IPS DF 6.9 (cell line): ENCODE results near the gene ZEB2.

Experiments
- DNase-seq: peaks from one replicate; pipeline ENCODE4 v3.0.0-alpha.2; 2013; ENCODE audit warnings: low read depth, low spot score
- H3K27ac ChIP-seq: one replicate; pipeline ENCODE4 v1.5.1; 2013; ENCODE audit warnings: low read length, control low read depth
- H3K27me3 ChIP-seq: 2 replicates; pipeline ENCODE4 v1.6.1; 2013; ENCODE audit warnings: mild to moderate bottlenecking, low read length; ENCODE audit not compliant: control insufficient read depth, insufficient read depth
- H3K36me3 ChIP-seq: 2 replicates; pipeline ENCODE4 v1.6.1; 2013; ENCODE audit warnings: low read length; ENCODE audit not compliant: control insufficient read depth, insufficient read depth
- H3K4me1 ChIP-seq: 2 replicates; pipeline ENCODE4 v1.6.1; 2013; ENCODE audit warnings: low read length; ENCODE audit not compliant: control insufficient read depth, insufficient read depth
- H3K4me3 ChIP-seq: 2 replicates; pipeline ENCODE4 v1.5.1; 2013; ENCODE audit warnings: mild to moderate bottlenecking, low read length
- H3K9me3 ChIP-seq: 2 replicates; pipeline ENCODE4 v1.6.1; 2013; ENCODE audit warnings: low read length, inconsistent platforms; ENCODE audit not compliant: control insufficient read depth, insufficient read depth
- WGBS: extraction: QIAGEN DNeasy Blood & Tissue Kit; methylation state at CpG from one replicate; pipeline ENCODE4 v1.1.7; 2013; ENCODE audit warnings: mixed read lengths, missing lambda C conversion rate; ENCODE audit not compliant: insufficient read length, insufficient coverage; 5-methylcytosine and 5-hydroxymethylcytosine counted together

Gene ZEB2

DNA sequence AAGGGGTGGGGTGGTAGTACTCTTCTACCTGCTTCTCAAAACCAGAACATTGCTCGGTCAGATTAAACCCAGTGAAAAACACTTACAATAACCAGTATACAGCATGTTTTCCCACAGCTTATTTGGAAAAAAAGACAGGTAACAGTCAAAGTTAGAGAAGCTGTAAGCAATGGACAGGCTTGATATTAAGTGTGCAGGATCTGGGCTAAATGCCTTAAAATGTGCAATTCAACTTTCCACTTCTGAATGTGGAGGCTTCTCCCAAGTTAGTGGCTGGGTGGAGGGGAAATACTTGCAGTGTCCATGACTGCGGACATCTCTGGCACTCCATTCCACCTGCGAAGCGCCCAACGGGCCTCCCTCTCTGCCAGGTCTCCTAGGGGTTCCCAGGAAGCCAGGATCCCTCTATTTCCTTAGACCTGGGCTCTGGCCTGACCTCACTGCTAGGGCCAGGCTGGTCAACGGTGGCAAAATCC lies 5.3 kb downstream of the ZEB2 start:
- Histone ChIP-seq H3K4me3 (no peak overlapping the region), H3K36me3 (no peaks in the 10 kb centered on the region), H3K4me1 (peaks cover 10% of the 10 kb centered on the region; the same call in 1 of the 2 replicates), H3K27ac (no peak overlapping the region), H3K27me3 (peaks cover 62% of the 10 kb centered on the region), H3K9me3 (no peaks in the 10 kb centered on the region)
- DNase-seq: no peak
- no CpG with 5 or more reads among the region's 6 CpGs for WGBS

DNA sequence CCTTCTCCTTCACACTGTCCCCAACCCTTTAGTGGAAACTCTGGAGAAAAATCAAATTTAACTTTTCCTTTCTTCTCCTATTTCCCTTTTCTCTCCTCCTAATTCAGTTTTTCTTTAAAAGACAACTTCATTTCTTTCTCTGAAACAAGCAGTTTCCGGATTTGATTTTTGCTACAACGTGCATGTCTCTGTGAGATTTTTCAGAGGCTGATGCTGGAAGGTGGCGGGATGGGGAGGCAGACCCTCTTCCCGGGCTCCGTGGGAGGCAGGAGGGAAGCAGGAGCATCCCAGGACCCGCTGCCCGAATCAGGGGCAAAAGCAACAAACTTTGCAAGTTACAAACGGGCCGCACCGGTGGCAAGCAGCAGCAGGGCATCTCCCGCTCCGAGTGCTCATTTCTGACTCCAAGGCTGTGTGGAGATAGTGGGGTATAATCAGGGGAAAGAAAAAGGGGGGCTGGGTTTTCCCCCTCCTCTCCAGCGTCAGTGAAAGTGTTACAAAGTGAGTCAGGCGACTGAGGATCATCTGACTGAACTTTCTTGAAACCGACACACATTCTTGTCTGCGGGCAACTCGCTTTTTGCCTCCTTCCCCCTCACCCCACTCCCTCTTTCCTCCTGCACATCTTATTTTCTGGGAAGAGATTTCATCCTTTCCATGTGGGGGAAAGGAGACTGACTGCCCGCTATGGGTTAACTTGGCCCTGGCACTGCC lies 6.4 kb downstream of the ZEB2 start:
- peaks cover 13% of the 10 kb centered on the region; the same call in 1 of the 2 replicates for H3K4me1 ChIP-seq
- no peak overlapping the region; the same call in 1 of the 2 replicates for H3K4me3 ChIP-seq
- DNase-seq: no peak
- no peaks in the 10 kb centered on the region for H3K9me3 ChIP-seq
- H3K27me3 ChIP-seq: peaks cover 53% of the 10 kb centered on the region
- no CpG with 5 or more reads among the region's 18 CpGs for WGBS
- H3K27ac ChIP-seq: no peak overlapping the region
- no peaks in the 10 kb centered on the region for H3K36me3 ChIP-seq

DNA sequence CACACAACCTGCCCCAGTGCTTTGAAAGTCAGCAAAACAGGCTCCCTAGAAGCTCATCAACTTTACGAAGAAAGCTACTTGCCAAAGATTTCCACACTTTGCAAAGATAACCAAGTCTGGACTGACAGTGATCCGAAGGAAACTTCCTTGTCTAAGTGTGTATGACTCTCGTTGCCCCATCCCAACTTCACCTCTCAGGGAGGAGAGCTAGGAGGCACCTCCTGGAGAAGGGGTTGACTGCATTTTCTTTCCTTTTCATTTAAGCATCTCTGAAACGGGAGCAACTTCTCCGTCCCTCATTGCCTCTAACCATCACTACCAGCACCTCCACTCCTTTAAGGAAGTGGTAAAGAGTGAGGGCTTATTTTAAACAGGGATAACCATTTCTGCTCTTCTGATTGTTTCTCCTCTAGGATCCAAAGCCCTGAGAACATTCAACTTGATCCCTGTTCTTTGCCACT lies 7.0 kb downstream of the ZEB2 start:
- WGBS: no CpG with 5 or more reads among the region's 5 CpGs
- Histone ChIP-seq H3K9me3 (no peaks in the 10 kb centered on the region), H3K4me3 (no peak overlapping the region), H3K27me3 (peaks cover 50% of the 10 kb centered on the region), H3K4me1 (peaks cover 13% of the 10 kb centered on the region; the same call in 1 of the 2 replicates), H3K27ac (no peak overlapping the region), H3K36me3 (no peaks in the 10 kb centered on the region)
- DNase-seq: no peak

DNA sequence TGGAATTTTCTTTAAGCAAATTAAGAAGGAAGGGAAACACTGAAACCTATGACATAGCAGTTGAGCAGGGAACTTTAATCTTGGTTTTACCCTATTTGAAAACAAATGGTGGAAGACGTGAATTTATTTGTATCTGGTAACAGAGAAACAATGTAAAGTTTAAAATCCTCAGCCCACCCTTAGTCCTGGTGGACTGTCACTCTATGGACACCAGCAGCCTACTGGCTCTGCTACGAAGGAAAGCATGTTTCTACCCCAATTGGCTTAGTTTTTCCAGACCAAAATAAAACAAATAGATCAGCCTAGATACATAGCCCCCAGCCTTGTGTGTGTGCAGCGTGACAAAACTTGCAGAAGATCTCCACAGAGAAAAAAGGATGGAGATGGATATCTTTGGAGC lies 7.4 kb downstream of the ZEB2 start:
- WGBS: no CpG with 5 or more reads among the region's 3 CpGs
- Histone ChIP-seq H3K4me1 (peaks cover 13% of the 10 kb centered on the region; the same call in 1 of the 2 replicates), H3K4me3 (no peak overlapping the region), H3K9me3 (no peaks in the 10 kb centered on the region), H3K36me3 (no peaks in the 10 kb centered on the region), H3K27me3 (peaks cover 49% of the 10 kb centered on the region), H3K27ac (no peak overlapping the region)
- no peak for DNase-seq

DNA sequence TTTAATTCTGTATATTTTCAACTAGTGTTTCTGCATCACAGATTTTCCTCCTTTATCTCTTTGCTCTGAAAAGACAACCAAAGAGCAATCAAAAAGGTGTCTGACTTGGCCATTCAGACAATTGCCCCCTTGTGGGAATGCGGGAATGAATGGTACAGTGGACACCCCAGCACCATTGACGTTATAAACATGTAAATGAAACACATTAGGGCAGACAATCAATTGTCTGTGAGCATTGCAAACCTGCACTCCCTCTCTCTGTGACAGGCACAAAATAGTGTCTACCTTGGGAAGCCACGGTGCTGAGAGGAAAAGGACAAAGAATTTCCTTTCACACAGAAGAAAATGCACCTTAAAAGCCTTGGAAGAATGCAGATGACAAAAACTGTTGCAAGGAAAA lies 8.0 kb downstream of the ZEB2 start:
- DNase-seq: no peak
- peaks cover 13% of the 10 kb centered on the region; the same call in 1 of the 2 replicates for H3K4me1 ChIP-seq
- no peak overlapping the region for H3K27ac ChIP-seq
- no peaks in the 10 kb centered on the region for H3K36me3 ChIP-seq
- peaks cover 47% of the 10 kb centered on the region for H3K27me3 ChIP-seq
- no peak overlapping the region for H3K4me3 ChIP-seq
- WGBS: no CpG with 5 or more reads among the region's 3 CpGs
- H3K9me3 ChIP-seq: no peaks in the 10 kb centered on the region

DNA sequence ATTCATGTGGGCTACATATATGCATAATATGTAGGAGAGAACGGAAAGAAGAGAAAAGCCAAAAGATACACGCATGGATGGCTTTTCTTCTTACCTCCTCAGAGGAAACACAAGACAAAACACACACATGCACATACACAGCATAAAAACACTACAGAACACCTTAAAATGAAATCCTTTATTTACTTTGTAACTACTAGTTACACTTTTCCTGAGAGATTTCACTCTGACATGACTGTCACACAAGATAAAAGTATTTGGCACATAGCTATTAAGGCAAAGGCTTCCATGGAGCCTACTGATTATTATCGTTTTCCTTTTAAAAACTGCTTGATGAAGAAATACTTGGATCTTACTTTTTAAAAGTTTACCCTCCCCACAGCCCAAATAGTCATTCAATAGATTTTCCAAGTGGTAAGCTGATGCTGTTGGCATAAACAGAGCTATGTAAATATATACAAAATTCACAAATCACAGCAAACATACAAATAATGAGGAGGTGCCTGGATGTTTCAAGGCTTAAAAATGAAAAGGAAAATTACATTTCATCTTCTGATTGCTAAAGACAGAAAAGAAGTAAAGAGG lies 8.6 kb downstream of the ZEB2 start:
- peaks cover 46% of the 10 kb centered on the region for H3K27me3 ChIP-seq
- no peak for DNase-seq
- no CpG with 5 or more reads among the region's 3 CpGs for WGBS
- peaks cover 13% of the 10 kb centered on the region; the same call in 1 of the 2 replicates for H3K4me1 ChIP-seq
- no peak overlapping the region for H3K4me3 ChIP-seq
- H3K9me3 ChIP-seq: no peaks in the 10 kb centered on the region
- H3K36me3 ChIP-seq: no peaks in the 10 kb centered on the region
- H3K27ac ChIP-seq: no peak overlapping the region

DNA sequence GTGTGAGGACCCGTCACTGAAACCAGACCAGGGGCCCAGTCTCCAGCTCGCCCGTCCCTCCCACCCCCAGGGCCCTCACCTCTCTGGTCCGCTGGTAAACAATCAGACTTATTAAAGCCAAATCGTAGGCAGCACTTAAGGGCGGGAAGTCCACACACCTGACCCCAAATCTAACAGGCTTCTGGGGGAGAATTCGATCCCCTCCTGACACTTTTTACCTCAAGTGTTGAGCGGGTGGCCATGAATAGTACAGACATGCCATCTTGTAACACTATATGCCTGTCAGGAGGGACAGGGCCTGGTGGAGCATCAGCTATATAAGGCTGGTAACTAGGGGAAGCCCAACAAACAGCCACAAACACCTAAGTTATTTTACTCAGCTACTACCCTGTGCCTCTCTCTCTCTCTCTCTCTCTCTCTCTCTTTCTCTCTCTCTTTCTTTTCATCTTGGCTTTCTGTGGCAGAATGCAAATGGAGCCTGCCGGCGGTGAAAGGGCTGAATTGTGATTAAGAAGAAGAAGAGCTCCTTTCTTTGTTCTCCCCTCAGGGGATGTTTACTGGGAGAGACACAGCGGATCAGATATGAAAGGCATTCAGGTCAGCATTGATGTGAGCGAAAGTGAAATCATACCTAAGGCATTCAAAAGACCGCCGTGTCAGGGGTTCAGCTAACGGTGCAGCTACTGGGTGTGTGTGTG lies 9.5 kb downstream of the ZEB2 start:
- no peak for DNase-seq
- Histone ChIP-seq H3K4me3 (no peak overlapping the region), H3K27ac (no peak overlapping the region)

DNA sequence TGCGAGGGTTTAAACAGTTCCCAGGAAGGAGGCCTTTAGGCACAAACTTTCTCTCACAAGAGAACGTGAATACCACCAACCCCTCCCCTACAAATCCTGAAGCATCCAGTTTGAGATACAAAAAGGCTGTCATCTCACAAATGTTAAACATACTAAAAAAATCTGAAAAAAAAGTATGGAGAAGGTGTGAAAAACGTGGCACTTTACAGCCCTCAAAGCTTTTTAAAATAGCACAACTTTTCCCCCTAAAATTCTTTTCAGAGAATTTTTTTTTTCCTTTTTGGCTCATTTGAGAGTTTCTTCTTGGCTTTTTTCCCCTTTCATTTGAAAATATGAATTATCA lies 10.1 kb downstream of the ZEB2 start:
- DNase-seq: no peak
- WGBS: no CpG with 5 or more reads among the region's 3 CpGs
- Histone ChIP-seq H3K9me3 (no peaks in the 10 kb centered on the region), H3K4me3 (no peak overlapping the region), H3K36me3 (no peaks in the 10 kb centered on the region), H3K27ac (no peak overlapping the region), H3K4me1 (peaks cover 13% of the 10 kb centered on the region; the same call in 1 of the 2 replicates), H3K27me3 (peaks cover 35% of the 10 kb centered on the region)

More for the DNA sequence above, 9.5 kb downstream of the ZEB2 start:
- Histone ChIP-seq H3K27me3 (peaks cover 41% of the 10 kb centered on the region), H3K4me1 (peaks cover 13% of the 10 kb centered on the region; the same call in 1 of the 2 replicates), H3K36me3 (no peaks in the 10 kb centered on the region), H3K9me3 (no peaks in the 10 kb centered on the region)
- WGBS: no CpG with 5 or more reads among the region's 15 CpGs

DNA sequence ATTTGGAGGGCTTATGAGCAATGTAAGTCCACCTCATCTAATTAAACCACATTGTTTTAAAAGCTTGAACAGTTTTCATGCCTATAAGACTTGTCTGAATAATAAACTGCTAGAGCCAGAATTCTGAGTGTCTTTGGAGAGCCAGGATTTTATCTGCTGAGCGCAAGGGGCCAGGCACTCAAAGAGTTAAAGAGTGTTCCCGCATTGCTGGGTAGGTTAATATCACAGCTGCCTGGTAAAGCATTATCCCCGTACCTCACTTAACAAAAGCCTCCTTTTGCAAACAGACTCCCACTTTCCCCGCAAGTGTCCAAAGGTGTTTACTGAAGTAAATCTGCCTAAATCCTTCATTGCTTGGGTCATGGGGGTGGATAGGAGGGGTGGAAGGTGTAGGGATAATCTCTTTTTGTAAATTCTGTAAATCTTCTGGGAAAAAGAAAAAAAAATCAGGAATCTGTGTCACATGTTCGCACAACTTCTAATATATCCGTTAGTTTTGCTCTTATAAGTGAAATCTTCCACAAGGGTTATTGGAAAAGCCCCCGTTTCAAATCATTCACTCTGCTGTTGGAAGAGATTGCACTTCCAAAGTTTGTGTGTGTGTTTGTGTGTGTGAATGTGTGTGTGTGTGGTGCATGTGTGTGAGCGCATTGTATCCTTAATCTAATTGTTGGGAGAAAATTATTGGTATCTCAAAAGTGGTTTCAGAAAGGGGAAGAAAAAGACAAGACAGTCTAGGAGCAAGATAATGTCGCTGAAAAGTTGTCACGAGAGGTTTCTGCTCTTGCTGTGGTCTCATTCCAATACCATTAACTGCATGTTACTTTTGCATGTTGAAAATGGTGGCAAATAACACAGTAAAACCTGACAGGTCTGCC lies 10.7 kb downstream of the ZEB2 start:
- Histone ChIP-seq H3K4me1 (peaks cover 11% of the 10 kb centered on the region; the same call in 1 of the 2 replicates), H3K36me3 (no peaks in the 10 kb centered on the region), H3K27me3 (peaks cover 29% of the 10 kb centered on the region), H3K27ac (no peak overlapping the region), H3K4me3 (no peak overlapping the region), H3K9me3 (no peaks in the 10 kb centered on the region)
- no peak for DNase-seq
- WGBS: no CpG with 5 or more reads among the region's 10 CpGs
